Endothelial cell of umbilical vein (primary cell): ENCODE data around the gene VEGFA. TPM values are rescaled to one million over a fixed set of nuclear protein-coding genes. Genes with fewer than 3 reads are reported as not detected.

Experiments used
- BruUV-seq: library from RNA; stranded (reverse); fragments of 400-500 nt; replicated peaks from 2 replicates; lab custom pipeline; 2021; lab: Mats Ljungman, UMichigan
- CTCF ChIA-PET: fragments of 300-600, 350-600 bp; sonication (Branson Sonifier 250); formaldehyde crosslinking; loops from one replicate; lab custom pipeline; 2021; ENCODE audit warnings: antibody characterized with exemption, inconsistent platforms; lab: Charles Lee
- POLR2A ChIA-PET: fragments of 300-600, 350-600 bp; sonication (Branson Sonifier 250); formaldehyde crosslinking; loops from one replicate; lab custom pipeline; 2021; ENCODE audit warnings: antibody characterized with exemption, inconsistent platforms; lab: Charles Lee
- DNase-seq: peaks from one replicate; pipeline ENCODE4 v3.0.0-alpha.2; 2011; ENCODE audit warnings: low read depth, low spot score
- FAIRE-seq: peaks from 2 replicates; lab custom pipeline; 2011; peaks lifted over from hg19 to GRCh38; lab: Jason Lieb, UNC
- H2AFZ ChIP-seq: 2 replicates; pipeline ENCODE4 v1.6.0; 2012; ENCODE audit warnings: low read depth, low read length, control low read depth, inconsistent platforms
- H3K27ac ChIP-seq: 2 replicates; pipeline ENCODE4 v1.5.1; 2011; ENCODE audit warnings: low read depth, mild to moderate bottlenecking, control low read depth, low read length, moderate library complexity; ENCODE audit not compliant: insufficient read depth
- H3K27me3 ChIP-seq, 2 experiments: 2 replicates each; pipeline versions ENCODE4 v1.6.0 to v1.6.1; 2011; ENCODE audit warnings: low read length in 2 of 2, mixed read lengths in 1 of 2; ENCODE audit not compliant: control insufficient read depth in 2 of 2, insufficient read depth in 2 of 2
- H3K36me3 ChIP-seq, 2 experiments: 2 replicates in 1 of 2; 3 replicates in 1 of 2; pipeline ENCODE4 v1.5.1; 2011; ENCODE audit warnings: low read length in 2 of 2, mild to moderate bottlenecking in 1 of 2, moderate library complexity in 1 of 2; ENCODE audit not compliant: control insufficient read depth in 2 of 2, insufficient read depth in 2 of 2; ENCODE audit errors: extremely low read depth in 1 of 2
- H3K4me1 ChIP-seq: 3 replicates; pipeline ENCODE4 v1.5.1; 2011; ENCODE audit warnings: mild to moderate bottlenecking, low read length; ENCODE audit not compliant: control insufficient read depth, insufficient read depth; ENCODE audit errors: extremely low read depth
- H3K4me2 ChIP-seq: 2 replicates; pipeline ENCODE4 v1.6.1; 2011; ENCODE audit warnings: low read length, control low read depth, mixed read lengths; ENCODE audit not compliant: insufficient read depth
- H3K4me3 ChIP-seq, 3 experiments: fragments of 200-600 bp in 1 of 3; sonication (generic), shearing (Covaris generic) in 1 of 3; replicated peaks in 1 of 3; 2 replicates each; pipeline ENCODE4 v1.5.1; 2011 to 2016; ENCODE audit warnings: control low read depth in 3 of 3, low read length in 3 of 3, mild to moderate bottlenecking in 2 of 3, inconsistent platforms in 1 of 3, low read depth in 1 of 3, moderate library complexity in 1 of 3; ENCODE audit not compliant: insufficient read depth in 1 of 3
- H3K79me2 ChIP-seq: 2 replicates; pipeline ENCODE4 v1.6.0; 2012; ENCODE audit warnings: low read length, inconsistent platforms; ENCODE audit not compliant: control insufficient read depth, insufficient read depth
- H3K9ac ChIP-seq: replicated peaks from 2 replicates; pipeline ENCODE3; 2011; ENCODE audit warnings: low read length, control low read depth; ENCODE audit not compliant: insufficient read depth; ENCODE audit errors: extremely low read depth
- H3K9me1 ChIP-seq: replicated peaks from 3 replicates; pipeline ENCODE4 v1.6.0; 2011; ENCODE audit warnings: mild to moderate bottlenecking, low read length; ENCODE audit not compliant: control insufficient read depth, insufficient read depth; ENCODE audit errors: extremely low read depth
- H3K9me3 ChIP-seq: replicated peaks from 2 replicates; pipeline ENCODE4 v1.5.1; 2012; ENCODE audit warnings: low read length, inconsistent platforms; ENCODE audit not compliant: control insufficient read depth, insufficient read depth
- H4K20me1 ChIP-seq: replicated peaks from 2 replicates; pipeline ENCODE3; 2011; ENCODE audit warnings: mild to moderate bottlenecking, low read length; ENCODE audit not compliant: control insufficient read depth, insufficient read depth; ENCODE audit errors: extremely low read depth
- EZH2 ChIP-seq: IDR thresholded peaks from 2 replicates; pipeline ENCODE4 v1.6.1; 2012; ENCODE audit warnings: borderline replicate concordance, low read depth, mild to moderate bottlenecking, moderate library complexity, low read length, inconsistent platforms; ENCODE audit not compliant: severe bottlenecking
- FOS ChIP-seq: IDR thresholded peaks from 2 replicates; pipeline ENCODE4 v1.6.1; 2011; ENCODE audit warnings: mild to moderate bottlenecking, low read length, moderate library complexity, borderline replicate concordance; ENCODE audit not compliant: insufficient read depth
- JUN ChIP-seq: IDR thresholded peaks from 2 replicates; pipeline ENCODE4 v1.6.1; 2011; ENCODE audit warnings: borderline replicate concordance, low read depth; ENCODE audit not compliant: insufficient read length, insufficient read depth
- MYC ChIP-seq: IDR thresholded peaks from one replicate; pipeline ENCODE4 v1.6.1; 2011; ENCODE audit warnings: mild to moderate bottlenecking, low read depth, low read length
- POLR2AphosphoS5 ChIP-seq: IDR thresholded peaks from 2 replicates; pipeline ENCODE4 v1.6.1; 2012; ENCODE audit warnings: low read depth, mild to moderate bottlenecking, control low read depth, low read length, moderate library complexity; ENCODE audit not compliant: insufficient read depth
- dilution Hi-C: fragments of 300-500 bp; cut with MboI; formaldehyde crosslinking; loops from one replicate; pipeline ENCODE4 v1.15.0; 2019; ENCODE audit warnings: low sequenced_read_pairs; ENCODE audit not compliant: extremely low pct_ligation_motif_present
- intact Hi-C: fragments of 100-400 bp; cut with micrococcal nuclease; formaldehyde crosslinking; loops from one replicate; pipeline ENCODE4 v1.10.0; 2022
- polyA plus RNA-seq, 4 experiments: library from polyadenylated mRNA; depleted of rRNA in 3 of 4; stranded (reverse) in 3 of 4; unstranded in 1 of 4; fragments of >200 nt; gene quantifications; 2 replicates each; pipeline versions ENCODE4 v1.2.1 to v1.2.3, GENCODE V29; 2011 to 2012; ENCODE audit warnings: missing spikeins in 1 of 4
- total RNA-seq: library from RNA; stranded (reverse); gene quantifications from 2 replicates; pipeline ENCODE4 v1.2.3, GENCODE V29; 2021
- TF ChIP-seq, protein P1 (sequence below): IDR thresholded peaks from 2 replicates; pipeline ENCODE4 v1.6.1; 2011; ENCODE audit not compliant: insufficient read depth, insufficient read length
- TF ChIP-seq, protein P2 (sequence below), 2 donors: IDR thresholded peaks; 1 replicate in 1 of 2; 2 replicates in 1 of 2; pipeline ENCODE4 v1.5.1; 2011; ENCODE audit warnings: low read length in 2 of 2, mild to moderate bottlenecking in 2 of 2, moderate library complexity in 2 of 2, control low read depth in 1 of 2, inconsistent platforms in 1 of 2, low read depth in 1 of 2; ENCODE audit not compliant: insufficient read depth in 1 of 2; ENCODE audit errors: extremely low read depth in 1 of 2

Gene VEGFA
- total and polyA plus RNA-seq, 2 donors (not counting 3 experiments of a cell fraction or from before 2014, with no cell fraction given): 18.1 to 19.9 TPM

DNA sequence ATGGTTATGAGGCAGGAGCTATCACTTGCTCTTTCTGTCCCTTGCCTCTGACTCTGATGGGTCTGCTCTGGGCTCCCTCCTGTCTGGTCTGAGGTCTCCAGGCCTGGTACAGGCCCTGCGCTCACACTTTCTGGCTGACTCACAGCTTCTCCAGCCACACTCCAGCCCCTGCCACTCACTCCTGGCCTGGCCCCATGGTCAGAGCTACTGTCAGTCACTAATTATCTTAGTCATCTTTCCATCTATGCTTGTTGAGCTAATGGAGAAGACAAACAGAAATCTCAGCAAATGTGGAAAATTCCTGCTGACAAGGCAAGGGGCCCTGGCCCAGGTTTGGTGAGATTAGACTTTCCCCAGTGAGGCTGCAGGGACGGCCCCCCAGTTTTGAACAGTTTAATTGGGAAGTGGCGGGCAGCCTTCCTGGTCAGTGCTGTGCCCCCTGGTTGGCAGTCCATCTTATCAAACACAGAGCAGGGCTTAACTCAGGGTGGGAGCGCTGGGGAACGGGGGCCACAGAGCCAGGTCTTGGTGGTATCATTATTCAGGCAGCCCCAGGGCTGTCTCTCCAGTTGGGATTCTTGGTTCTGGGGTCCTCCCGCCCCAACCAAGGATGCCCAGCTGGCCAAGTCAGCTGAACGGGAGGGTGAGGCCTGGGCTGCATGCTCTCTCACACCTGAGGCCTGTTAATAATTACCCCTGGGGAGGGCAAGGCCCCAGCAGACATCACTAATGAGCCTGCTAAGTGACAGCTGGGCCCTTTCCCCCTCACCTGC is 63.4 kb downstream of the VEGFA start:
- H3K27ac ChIP-seq: no peak overlapping the region
- no peaks in the 10 kb centered on the region for H4K20me1 ChIP-seq
- H3K79me2 ChIP-seq: no peaks in the 10 kb centered on the region
- no peak overlapping the region for H3K4me3 ChIP-seq
- dilution Hi-C loops (no loop called here), intact Hi-C loops (no loop called here)
- H3K27me3 ChIP-seq: peaks cover 0 to 9% of the 10 kb centered on the region in 2 experiments
- BruUV-seq: no TSS peak
- DNase-seq (no peak), FAIRE-seq (no peak)
- H3K4me1 ChIP-seq: no peaks in the 10 kb centered on the region
- H2AFZ ChIP-seq: no peak overlapping the region
- no peaks in the 10 kb centered on the region for H3K9me3 ChIP-seq
- no peaks in the 10 kb centered on the region for H3K36me3 ChIP-seq
- H3K9me1 ChIP-seq: no peaks in the 10 kb centered on the region
- TF ChIP-seq, protein P1, sequence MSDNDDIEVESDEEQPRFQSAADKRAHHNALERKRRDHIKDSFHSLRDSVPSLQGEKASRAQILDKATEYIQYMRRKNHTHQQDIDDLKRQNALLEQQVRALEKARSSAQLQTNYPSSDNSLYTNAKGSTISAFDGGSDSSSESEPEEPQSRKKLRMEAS: no peak
- no peak for TF ChIP-seq MYC
- POLR2A ChIA-PET: no interaction called here
- no peak overlapping the region for H3K4me2 ChIP-seq
- no peak overlapping the region for H3K9ac ChIP-seq
- CTCF ChIA-PET: interaction anchor here (1.4 to 1.9 kb wide), 2 partner anchors 13 to 16 kb away, joined by 4 read pairs; no protein-coding TSS in a partner anchor

DNA sequence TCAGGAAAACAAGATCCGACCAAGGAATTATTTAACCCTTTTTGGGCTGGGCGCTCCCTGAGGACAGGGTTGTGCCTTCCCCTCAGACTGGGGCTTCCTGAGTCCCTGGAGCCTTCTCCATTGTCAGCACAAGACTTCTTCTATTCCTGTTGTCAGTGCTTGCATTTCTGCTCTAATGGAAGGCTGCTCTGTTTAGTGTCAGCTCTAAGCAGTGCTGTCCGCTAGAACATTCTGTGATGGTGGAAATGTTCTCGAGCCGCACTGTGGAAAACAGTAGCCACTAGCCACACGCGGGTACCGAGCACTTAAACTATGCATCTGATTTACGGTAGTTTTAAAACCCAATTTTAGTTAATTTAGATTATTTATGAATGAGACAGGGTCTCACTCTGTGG is 64.0 kb downstream of the VEGFA start:
- TF ChIP-seq MYC (no peak), EZH2 (no peak), JUN (no peak), FOS (no peak), POLR2AphosphoS5 (no peak)
- TF ChIP-seq, protein P1: no peak
- TF ChIP-seq, protein P2, sequence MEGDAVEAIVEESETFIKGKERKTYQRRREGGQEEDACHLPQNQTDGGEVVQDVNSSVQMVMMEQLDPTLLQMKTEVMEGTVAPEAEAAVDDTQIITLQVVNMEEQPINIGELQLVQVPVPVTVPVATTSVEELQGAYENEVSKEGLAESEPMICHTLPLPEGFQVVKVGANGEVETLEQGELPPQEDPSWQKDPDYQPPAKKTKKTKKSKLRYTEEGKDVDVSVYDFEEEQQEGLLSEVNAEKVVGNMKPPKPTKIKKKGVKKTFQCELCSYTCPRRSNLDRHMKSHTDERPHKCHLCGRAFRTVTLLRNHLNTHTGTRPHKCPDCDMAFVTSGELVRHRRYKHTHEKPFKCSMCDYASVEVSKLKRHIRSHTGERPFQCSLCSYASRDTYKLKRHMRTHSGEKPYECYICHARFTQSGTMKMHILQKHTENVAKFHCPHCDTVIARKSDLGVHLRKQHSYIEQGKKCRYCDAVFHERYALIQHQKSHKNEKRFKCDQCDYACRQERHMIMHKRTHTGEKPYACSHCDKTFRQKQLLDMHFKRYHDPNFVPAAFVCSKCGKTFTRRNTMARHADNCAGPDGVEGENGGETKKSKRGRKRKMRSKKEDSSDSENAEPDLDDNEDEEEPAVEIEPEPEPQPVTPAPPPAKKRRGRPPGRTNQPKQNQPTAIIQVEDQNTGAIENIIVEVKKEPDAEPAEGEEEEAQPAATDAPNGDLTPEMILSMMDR (IDR thresholded peaks at IDR 0.05; ENCODE audit: extremely low read depth in 1 of 2, insufficient read depth in 1 of 2, low read depth in 1 of 2, low read length in 2 of 2): no peak
- BruUV-seq: no TSS peak
- no peak overlapping the region for H3K27ac ChIP-seq
- H3K4me2 ChIP-seq: no peak overlapping the region
- H3K79me2 ChIP-seq: no peaks in the 10 kb centered on the region
- no peak overlapping the region for H3K9ac ChIP-seq
- H3K36me3 ChIP-seq: no peaks in the 10 kb centered on the region
- dilution Hi-C loops (no loop called here), intact Hi-C loops (no loop called here)
- H3K9me3 ChIP-seq: no peaks in the 10 kb centered on the region
- H4K20me1 ChIP-seq: no peaks in the 10 kb centered on the region
- ChIA-PET POLR2A (no interaction called here), CTCF (no interaction called here)
- H3K4me3 ChIP-seq: no peak overlapping the region
- H3K27me3 ChIP-seq: peaks cover 0 to 7% of the 10 kb centered on the region in 2 experiments
- H3K9me1 ChIP-seq: no peaks in the 10 kb centered on the region
- H2AFZ ChIP-seq: no peak overlapping the region
- FAIRE-seq: no peak
- H3K4me1 ChIP-seq: no peaks in the 10 kb centered on the region
- no peak for DNase-seq
